Rectal smooth muscle tissue (tissue), 1 donor: ENCODE data around the gene RECK.

Experiments used
- H3K27ac ChIP-seq: one replicate; pipeline ENCODE4 v1.7.0; 2013; ENCODE audit warnings: low read depth, low read length, inconsistent platforms
- H3K27me3 ChIP-seq: one replicate; pipeline ENCODE4 v1.7.0; 2013; ENCODE audit warnings: low read length; ENCODE audit not compliant: control insufficient read depth, insufficient read depth
- H3K36me3 ChIP-seq: one replicate; pipeline ENCODE4 v1.7.0; 2013; ENCODE audit warnings: low read length; ENCODE audit not compliant: control insufficient read depth, insufficient read depth
- H3K4me1 ChIP-seq: one replicate; pipeline ENCODE4 v1.7.0; 2013; ENCODE audit warnings: low read length; ENCODE audit not compliant: control insufficient read depth, insufficient read depth
- H3K4me3 ChIP-seq: one replicate; pipeline ENCODE4 v1.7.0; 2013; ENCODE audit warnings: low read length
- H3K9ac ChIP-seq: one replicate; pipeline ENCODE4 v1.7.0; 2013; ENCODE audit warnings: low read length

The RECK gene

GRCh38 chr9:36091026-36091953 lies 54.6 kb downstream of the RECK start:
- Histone ChIP-seq H3K9ac (no peak overlapping the region), H3K27me3 (no peaks in the 10 kb centered on the region), H3K27ac (no peak overlapping the region), H3K36me3 (no peaks in the 10 kb centered on the region), H3K4me3 (no peak overlapping the region), H3K4me1 (peaks cover 2% of the 10 kb centered on the region)

GRCh38 chr9:36092014-36092413 lies 55.3 kb downstream of the RECK start:
- Histone ChIP-seq H3K36me3 (no peaks in the 10 kb centered on the region), H3K4me1 (peaks cover 2% of the 10 kb centered on the region), H3K4me3 (no peak overlapping the region), H3K27me3 (no peaks in the 10 kb centered on the region), H3K9ac (no peak overlapping the region), H3K27ac (no peak overlapping the region)

GRCh38 chr9:36092509-36093215 lies 55.9 kb downstream of the RECK start:
- Histone ChIP-seq H3K4me1 (peaks cover 2% of the 10 kb centered on the region), H3K27me3 (no peaks in the 10 kb centered on the region), H3K9ac (no peak overlapping the region), H3K4me3 (no peak overlapping the region), H3K36me3 (no peaks in the 10 kb centered on the region), H3K27ac (no peak overlapping the region)

- Histone ChIP-seq H3K4me3 (no peak overlapping the region), H3K27me3 (no peaks in the 10 kb centered on the region), H3K27ac (no peak overlapping the region), H3K4me1 (peaks cover 2% of the 10 kb centered on the region), H3K36me3 (no peaks in the 10 kb centered on the region), H3K9ac (no peak overlapping the region)
Observed at GRCh38 chr9:36093384-36093783, 56.7 kb downstream of the RECK start.

- Histone ChIP-seq H3K27me3 (no peaks in the 10 kb centered on the region), H3K36me3 (no peaks in the 10 kb centered on the region), H3K9ac (no peak overlapping the region), H3K4me3 (no peak overlapping the region), H3K4me1 (no peaks in the 10 kb centered on the region), H3K27ac (no peak overlapping the region)
Observed at GRCh38 chr9:36099718-36100117, 63.0 kb downstream of the RECK start.

GRCh38 chr9:36100532-36100931 lies 63.8 kb downstream of the RECK start:
- Histone ChIP-seq H3K9ac (no peak overlapping the region), H3K36me3 (no peaks in the 10 kb centered on the region), H3K4me1 (no peaks in the 10 kb centered on the region), H3K27me3 (no peaks in the 10 kb centered on the region), H3K27ac (no peak overlapping the region), H3K4me3 (no peak overlapping the region)

- Histone ChIP-seq H3K9ac (no peak overlapping the region), H3K4me3 (no peak overlapping the region), H3K36me3 (no peaks in the 10 kb centered on the region), H3K27ac (no peak overlapping the region), H3K4me1 (no peaks in the 10 kb centered on the region), H3K27me3 (no peaks in the 10 kb centered on the region)
Observed at GRCh38 chr9:36101916-36102741, 65.4 kb downstream of the RECK start.

- H3K36me3 ChIP-seq = no peaks in the 10 kb centered on the region
- no peak overlapping the region for H3K9ac ChIP-seq
- no peak overlapping the region for H3K27ac ChIP-seq
- no peak overlapping the region for H3K4me3 ChIP-seq
- H3K27me3 ChIP-seq = no peaks in the 10 kb centered on the region
- H3K4me1 ChIP-seq = no peaks in the 10 kb centered on the region
Observed at GRCh38 chr9:36102742-36103495, 66.2 kb downstream of the RECK start.

- no peaks in the 10 kb centered on the region for H3K4me1 ChIP-seq
- H3K4me3 ChIP-seq = no peak overlapping the region
- no peaks in the 10 kb centered on the region for H3K27me3 ChIP-seq
- H3K27ac ChIP-seq = no peak overlapping the region
- H3K9ac ChIP-seq = no peak overlapping the region
- peaks cover 2% of the 10 kb centered on the region for H3K36me3 ChIP-seq
Observed at GRCh38 chr9:36109071-36109470, 72.4 kb downstream of the RECK start.

- H3K4me3 ChIP-seq = no peak overlapping the region
- no peak overlapping the region for H3K9ac ChIP-seq
- H3K4me1 ChIP-seq = no peaks in the 10 kb centered on the region
- H3K27me3 ChIP-seq = no peaks in the 10 kb centered on the region
- H3K36me3 ChIP-seq = peaks cover 2% of the 10 kb centered on the region
- no peak overlapping the region for H3K27ac ChIP-seq
Observed at GRCh38 chr9:36110434-36110833, 73.7 kb downstream of the RECK start.

- no peak overlapping the region for H3K9ac ChIP-seq
- no peak overlapping the region for H3K4me3 ChIP-seq
- H3K4me1 ChIP-seq = no peaks in the 10 kb centered on the region
- no peaks in the 10 kb centered on the region for H3K27me3 ChIP-seq
- H3K27ac ChIP-seq = no peak overlapping the region
- peaks cover 2% of the 10 kb centered on the region for H3K36me3 ChIP-seq
Observed at GRCh38 chr9:36112516-36112915, 75.8 kb downstream of the RECK start.

GRCh38 chr9:36113999-36114398 lies 77.3 kb downstream of the RECK start:
- Histone ChIP-seq H3K9ac (no peak overlapping the region), H3K4me3 (no peak overlapping the region), H3K27me3 (no peaks in the 10 kb centered on the region), H3K36me3 (peaks cover 2% of the 10 kb centered on the region), H3K27ac (no peak overlapping the region), H3K4me1 (no peaks in the 10 kb centered on the region)
